HEK293 (cell line): ENCODE results near the gene SNTG2.

ENCODE experiments used
- CTCF ChIA-PET: fragments of 350-600 bp; formaldehyde crosslinking; extraction: SDS; loops from one replicate; lab custom pipeline; 2021; ENCODE audit warnings: antibody characterized with exemption; lab: Yijun Ruan, JAX
- POLR2A ChIA-PET: fragments of 300-600 bp; formaldehyde crosslinking; extraction: SDS; loops from one replicate; lab custom pipeline; 2020; ENCODE audit warnings: antibody characterized with exemption, inconsistent platforms; lab: Yijun Ruan, JAX
- H3K27ac ChIP-seq: fragments of 200-500 bp; sonication (Bioruptor generic); 2 replicates; pipeline ENCODE4 v1.5.1; 2014; ENCODE audit warnings: low read depth, low read length, control low read depth, inconsistent platforms; ENCODE audit errors: extremely low read depth
- H3K36me3 ChIP-seq, 2 experiments: fragments of 200-500 bp in 1 of 2; sonication (Bioruptor generic) in 1 of 2; 1 replicate in 1 of 2; 2 replicates in 1 of 2; pipeline ENCODE4 v1.5.1; 2014 to 2017; ENCODE audit warnings: inconsistent platforms in 2 of 2, low read length in 2 of 2; ENCODE audit not compliant: control insufficient read depth in 2 of 2, insufficient read depth in 1 of 2
- H3K4me1 ChIP-seq: fragments of 200-500 bp; sonication (Bioruptor generic); 2 replicates; pipeline ENCODE4 v1.5.1; 2014; ENCODE audit warnings: mild to moderate bottlenecking, low read length, inconsistent platforms; ENCODE audit not compliant: control insufficient read depth, insufficient read depth
- H3K4me3 ChIP-seq: 2 replicates; pipeline ENCODE4 v1.5.1; 2011; ENCODE audit warnings: low read depth, mild to moderate bottlenecking, control low read depth, low read length, moderate library complexity
- H3K9me3 ChIP-seq: fragments of 200-500 bp; sonication (Bioruptor generic); 2 replicates; pipeline ENCODE4 v1.5.1; 2014; ENCODE audit warnings: low read depth, low read length, inconsistent platforms; ENCODE audit not compliant: control insufficient read depth, insufficient read depth
- BCL11A ChIP-seq: fragments of 450-650 bp; formaldehyde crosslinking; IDR thresholded peaks from 2 replicates; pipeline ENCODE4 v1.5.1; 2016; ENCODE audit warnings: low read depth, missing biosample characterization, missing genetic modification characterization
- HOXA7 ChIP-seq: sonication (generic); formaldehyde crosslinking; IDR thresholded peaks from 2 replicates; pipeline ENCODE4 v1.8.1; 2022; ENCODE audit warnings: missing genetic modification reagents, borderline replicate concordance
- HOXD13 ChIP-seq: sonication (generic); formaldehyde crosslinking; IDR thresholded peaks from 2 replicates; pipeline ENCODE4 v1.8.0; 2022; ENCODE audit warnings: missing genetic modification reagents, borderline replicate concordance
- MZF1 ChIP-seq: fragments of 450-650 bp; formaldehyde crosslinking; IDR thresholded peaks from 2 replicates; pipeline ENCODE4 v1.5.1; 2017; ENCODE audit warnings: missing biosample characterization, missing genetic modification characterization, borderline replicate concordance
- WT1 ChIP-seq: fragments of 450-650 bp; formaldehyde crosslinking; IDR thresholded peaks from 2 replicates; pipeline ENCODE4 v1.5.1; 2016; ENCODE audit warnings: missing biosample characterization, missing genetic modification characterization
- ZBTB7A ChIP-seq: fragments of 450-650 bp; formaldehyde crosslinking; IDR thresholded peaks from 2 replicates; pipeline ENCODE4 v1.5.1; 2016; ENCODE audit warnings: low read depth, missing biosample characterization, missing genetic modification characterization
- ZNF140 ChIP-seq: fragments of 450-650 bp; formaldehyde crosslinking; IDR thresholded peaks from 2 replicates; pipeline ENCODE4 v1.5.1; 2016; ENCODE audit warnings: missing biosample characterization, missing genetic modification characterization
- ZNF23 ChIP-seq: fragments of 450-650 bp; formaldehyde crosslinking; IDR thresholded peaks from 2 replicates; pipeline ENCODE4 v1.5.1; 2016; ENCODE audit warnings: missing biosample characterization, missing genetic modification characterization, borderline replicate concordance
- ZNF37A ChIP-seq: fragments of 450-650 bp; IDR thresholded peaks from 2 replicates; pipeline ENCODE4 v1.5.1; 2018; ENCODE audit warnings: missing biosample characterization, missing genetic modification characterization
- ZNF433 ChIP-seq: fragments of 450-650 bp; formaldehyde crosslinking; IDR thresholded peaks from 2 replicates; pipeline ENCODE4 v1.5.1; 2016; ENCODE audit warnings: missing biosample characterization, missing genetic modification characterization, low read depth
- ZNF473 ChIP-seq: fragments of 450-650 bp; formaldehyde crosslinking; IDR thresholded peaks from 2 replicates; pipeline ENCODE4 v1.5.1; 2017; ENCODE audit warnings: missing biosample characterization, missing genetic modification characterization
- ZNF621 ChIP-seq: fragments of 450-650 bp; formaldehyde crosslinking; IDR thresholded peaks from 2 replicates; pipeline ENCODE4 v1.5.1; 2017; ENCODE audit warnings: missing biosample characterization, missing genetic modification characterization
- ZNF677 ChIP-seq: fragments of 450-650 bp; IDR thresholded peaks from 2 replicates; pipeline ENCODE4 v1.5.0; 2018; ENCODE audit warnings: missing biosample characterization, mild to moderate bottlenecking, missing genetic modification characterization, moderate library complexity
- ZNF747 ChIP-seq: fragments of 450-650 bp; formaldehyde crosslinking; IDR thresholded peaks from 2 replicates; pipeline ENCODE4 v1.5.1; 2016; ENCODE audit warnings: missing biosample characterization, missing genetic modification characterization
- TF ChIP-seq, protein P1 (sequence below): fragments of 450-650 bp; formaldehyde crosslinking; IDR thresholded peaks from 2 replicates; pipeline ENCODE4 v1.5.1; 2017; ENCODE audit warnings: missing biosample characterization, missing genetic modification characterization
- TF ChIP-seq, protein P2 (sequence below): fragments of 450-650 bp; formaldehyde crosslinking; IDR thresholded peaks from 2 replicates; pipeline ENCODE4 v1.5.1; 2016; ENCODE audit warnings: missing biosample characterization, missing genetic modification characterization, borderline replicate concordance
- TF ChIP-seq, protein P3 (sequence below): fragments of 450-650 bp; formaldehyde crosslinking; IDR thresholded peaks from 2 replicates; pipeline ENCODE4 v1.5.1; 2016; ENCODE audit warnings: missing biosample characterization, missing genetic modification characterization, borderline replicate concordance

SNTG2 gene

DNA sequence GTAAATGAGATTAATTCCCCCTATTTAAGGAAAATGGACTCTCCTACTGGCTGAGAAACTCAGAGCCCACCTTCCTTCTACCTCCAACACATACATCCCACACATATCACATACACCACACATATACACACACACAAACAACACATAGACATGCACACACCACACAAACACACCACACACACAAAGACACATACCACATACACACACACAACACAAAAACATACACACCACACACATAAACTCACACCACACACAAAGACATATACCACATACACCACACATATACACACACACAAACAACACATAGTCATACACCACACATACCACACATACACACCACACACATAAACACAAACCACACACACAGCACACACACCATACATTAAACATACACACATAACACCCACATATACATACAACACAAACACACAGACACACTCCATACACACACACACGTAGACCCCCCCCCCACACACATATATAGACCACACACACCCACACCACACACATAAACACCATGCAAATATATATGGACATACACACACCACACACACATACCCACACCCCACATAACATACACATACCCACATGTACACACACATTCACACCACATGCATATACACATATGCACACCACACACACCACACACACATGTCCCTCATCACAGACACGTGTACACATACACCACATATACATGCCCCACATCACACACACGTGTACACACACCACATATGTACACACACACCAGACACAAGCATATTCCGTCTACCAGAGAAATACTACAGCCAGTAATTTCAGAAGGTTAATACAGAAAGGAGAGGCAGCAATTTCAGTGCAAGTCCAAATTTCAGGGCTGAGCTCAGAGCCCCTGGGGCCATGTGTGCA, 204.3 kb downstream of the SNTG2 start (continued):
- TF ChIP-seq ZNF621 (tag by site-specific recombination): no peak
- TF ChIP-seq ZNF23: no peak
- no peak for TF ChIP-seq ZNF677 (tag by site-specific recombination)
- no peak for TF ChIP-seq ZBTB7A (tag by site-specific recombination)
- no peak for TF ChIP-seq ZNF37A
- no peak for TF ChIP-seq ZNF433 (tag by site-specific recombination)
- no peak for TF ChIP-seq HOXD13 (CRISPR knock-in tag)

DNA sequence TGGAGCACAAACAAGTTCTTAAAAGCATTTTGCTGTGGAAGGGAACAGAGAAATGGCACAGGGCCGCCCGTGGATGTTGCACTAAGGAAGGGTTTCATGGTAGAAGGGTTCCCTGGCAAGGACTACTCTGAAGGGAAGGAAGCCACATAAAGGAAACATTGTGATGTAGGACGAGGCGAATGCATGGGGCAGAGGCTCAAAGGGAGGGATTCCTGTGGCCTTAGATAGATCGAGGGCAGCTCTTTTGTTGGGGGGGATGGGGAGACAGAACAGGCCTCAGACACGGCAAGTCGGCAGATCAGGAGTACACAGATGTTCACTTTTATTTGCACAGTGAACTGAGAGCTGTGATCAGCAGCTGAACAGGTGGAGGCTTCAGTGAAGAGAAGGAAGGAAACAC, 205.4 kb downstream of the SNTG2 start:
- no peak overlapping the region for H3K27ac ChIP-seq
- no peaks in the 10 kb centered on the region for H3K36me3 ChIP-seq
- H3K4me3 ChIP-seq: no peak overlapping the region
- no peaks in the 10 kb centered on the region for H3K4me1 ChIP-seq
- no peak for TF ChIP-seq ZNF747 (tag by site-specific recombination)
- no peak for TF ChIP-seq BCL11A (tag by site-specific recombination)
- TF ChIP-seq, protein P1, sequence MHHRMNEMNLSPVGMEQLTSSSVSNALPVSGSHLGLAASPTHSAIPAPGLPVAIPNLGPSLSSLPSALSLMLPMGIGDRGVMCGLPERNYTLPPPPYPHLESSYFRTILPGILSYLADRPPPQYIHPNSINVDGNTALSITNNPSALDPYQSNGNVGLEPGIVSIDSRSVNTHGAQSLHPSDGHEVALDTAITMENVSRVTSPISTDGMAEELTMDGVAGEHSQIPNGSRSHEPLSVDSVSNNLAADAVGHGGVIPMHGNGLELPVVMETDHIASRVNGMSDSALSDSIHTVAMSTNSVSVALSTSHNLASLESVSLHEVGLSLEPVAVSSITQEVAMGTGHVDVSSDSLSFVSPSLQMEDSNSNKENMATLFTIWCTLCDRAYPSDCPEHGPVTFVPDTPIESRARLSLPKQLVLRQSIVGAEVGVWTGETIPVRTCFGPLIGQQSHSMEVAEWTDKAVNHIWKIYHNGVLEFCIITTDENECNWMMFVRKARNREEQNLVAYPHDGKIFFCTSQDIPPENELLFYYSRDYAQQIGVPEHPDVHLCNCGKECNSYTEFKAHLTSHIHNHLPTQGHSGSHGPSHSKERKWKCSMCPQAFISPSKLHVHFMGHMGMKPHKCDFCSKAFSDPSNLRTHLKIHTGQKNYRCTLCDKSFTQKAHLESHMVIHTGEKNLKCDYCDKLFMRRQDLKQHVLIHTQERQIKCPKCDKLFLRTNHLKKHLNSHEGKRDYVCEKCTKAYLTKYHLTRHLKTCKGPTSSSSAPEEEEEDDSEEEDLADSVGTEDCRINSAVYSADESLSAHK (tag by site-specific recombination): no peak
- TF ChIP-seq, protein P2, sequence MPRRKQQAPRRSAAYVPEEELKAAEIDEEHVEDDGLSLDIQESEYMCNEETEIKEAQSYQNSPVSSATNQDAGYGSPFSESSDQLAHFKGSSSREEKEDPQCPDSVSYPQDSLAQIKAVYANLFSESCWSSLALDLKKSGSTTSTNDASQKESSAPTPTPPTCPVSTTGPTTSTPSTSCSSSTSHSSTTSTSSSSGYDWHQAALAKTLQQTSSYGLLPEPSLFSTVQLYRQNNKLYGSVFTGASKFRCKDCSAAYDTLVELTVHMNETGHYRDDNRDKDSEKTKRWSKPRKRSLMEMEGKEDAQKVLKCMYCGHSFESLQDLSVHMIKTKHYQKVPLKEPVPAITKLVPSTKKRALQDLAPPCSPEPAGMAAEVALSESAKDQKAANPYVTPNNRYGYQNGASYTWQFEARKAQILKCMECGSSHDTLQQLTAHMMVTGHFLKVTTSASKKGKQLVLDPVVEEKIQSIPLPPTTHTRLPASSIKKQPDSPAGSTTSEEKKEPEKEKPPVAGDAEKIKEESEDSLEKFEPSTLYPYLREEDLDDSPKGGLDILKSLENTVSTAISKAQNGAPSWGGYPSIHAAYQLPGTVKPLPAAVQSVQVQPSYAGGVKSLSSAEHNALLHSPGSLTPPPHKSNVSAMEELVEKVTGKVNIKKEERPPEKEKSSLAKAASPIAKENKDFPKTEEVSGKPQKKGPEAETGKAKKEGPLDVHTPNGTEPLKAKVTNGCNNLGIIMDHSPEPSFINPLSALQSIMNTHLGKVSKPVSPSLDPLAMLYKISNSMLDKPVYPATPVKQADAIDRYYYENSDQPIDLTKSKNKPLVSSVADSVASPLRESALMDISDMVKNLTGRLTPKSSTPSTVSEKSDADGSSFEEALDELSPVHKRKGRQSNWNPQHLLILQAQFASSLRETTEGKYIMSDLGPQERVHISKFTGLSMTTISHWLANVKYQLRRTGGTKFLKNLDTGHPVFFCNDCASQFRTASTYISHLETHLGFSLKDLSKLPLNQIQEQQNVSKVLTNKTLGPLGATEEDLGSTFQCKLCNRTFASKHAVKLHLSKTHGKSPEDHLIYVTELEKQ (tag by site-specific recombination): no peak
- TF ChIP-seq, protein P3, sequence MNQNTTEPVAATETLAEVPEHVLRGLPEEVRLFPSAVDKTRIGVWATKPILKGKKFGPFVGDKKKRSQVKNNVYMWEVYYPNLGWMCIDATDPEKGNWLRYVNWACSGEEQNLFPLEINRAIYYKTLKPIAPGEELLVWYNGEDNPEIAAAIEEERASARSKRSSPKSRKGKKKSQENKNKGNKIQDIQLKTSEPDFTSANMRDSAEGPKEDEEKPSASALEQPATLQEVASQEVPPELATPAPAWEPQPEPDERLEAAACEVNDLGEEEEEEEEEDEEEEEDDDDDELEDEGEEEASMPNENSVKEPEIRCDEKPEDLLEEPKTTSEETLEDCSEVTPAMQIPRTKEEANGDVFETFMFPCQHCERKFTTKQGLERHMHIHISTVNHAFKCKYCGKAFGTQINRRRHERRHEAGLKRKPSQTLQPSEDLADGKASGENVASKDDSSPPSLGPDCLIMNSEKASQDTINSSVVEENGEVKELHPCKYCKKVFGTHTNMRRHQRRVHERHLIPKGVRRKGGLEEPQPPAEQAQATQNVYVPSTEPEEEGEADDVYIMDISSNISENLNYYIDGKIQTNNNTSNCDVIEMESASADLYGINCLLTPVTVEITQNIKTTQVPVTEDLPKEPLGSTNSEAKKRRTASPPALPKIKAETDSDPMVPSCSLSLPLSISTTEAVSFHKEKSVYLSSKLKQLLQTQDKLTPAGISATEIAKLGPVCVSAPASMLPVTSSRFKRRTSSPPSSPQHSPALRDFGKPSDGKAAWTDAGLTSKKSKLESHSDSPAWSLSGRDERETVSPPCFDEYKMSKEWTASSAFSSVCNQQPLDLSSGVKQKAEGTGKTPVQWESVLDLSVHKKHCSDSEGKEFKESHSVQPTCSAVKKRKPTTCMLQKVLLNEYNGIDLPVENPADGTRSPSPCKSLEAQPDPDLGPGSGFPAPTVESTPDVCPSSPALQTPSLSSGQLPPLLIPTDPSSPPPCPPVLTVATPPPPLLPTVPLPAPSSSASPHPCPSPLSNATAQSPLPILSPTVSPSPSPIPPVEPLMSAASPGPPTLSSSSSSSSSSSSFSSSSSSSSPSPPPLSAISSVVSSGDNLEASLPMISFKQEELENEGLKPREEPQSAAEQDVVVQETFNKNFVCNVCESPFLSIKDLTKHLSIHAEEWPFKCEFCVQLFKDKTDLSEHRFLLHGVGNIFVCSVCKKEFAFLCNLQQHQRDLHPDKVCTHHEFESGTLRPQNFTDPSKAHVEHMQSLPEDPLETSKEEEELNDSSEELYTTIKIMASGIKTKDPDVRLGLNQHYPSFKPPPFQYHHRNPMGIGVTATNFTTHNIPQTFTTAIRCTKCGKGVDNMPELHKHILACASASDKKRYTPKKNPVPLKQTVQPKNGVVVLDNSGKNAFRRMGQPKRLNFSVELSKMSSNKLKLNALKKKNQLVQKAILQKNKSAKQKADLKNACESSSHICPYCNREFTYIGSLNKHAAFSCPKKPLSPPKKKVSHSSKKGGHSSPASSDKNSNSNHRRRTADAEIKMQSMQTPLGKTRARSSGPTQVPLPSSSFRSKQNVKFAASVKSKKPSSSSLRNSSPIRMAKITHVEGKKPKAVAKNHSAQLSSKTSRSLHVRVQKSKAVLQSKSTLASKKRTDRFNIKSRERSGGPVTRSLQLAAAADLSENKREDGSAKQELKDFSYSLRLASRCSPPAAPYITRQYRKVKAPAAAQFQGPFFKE (tag by site-specific recombination): no peak
- no peak for TF ChIP-seq ZNF473 (tag by site-specific recombination)
- TF ChIP-seq ZNF140 (tag by site-specific recombination): no peak
- TF ChIP-seq MZF1 (tag by site-specific recombination): no peak
- TF ChIP-seq WT1 (tag by site-specific recombination): no peak
- TF ChIP-seq HOXA7 (CRISPR knock-in tag): no peak
- ChIA-PET POLR2A (no interaction called here), CTCF (no interaction called here)
- H3K9me3 ChIP-seq: no peaks in the 10 kb centered on the region
